ENCODE measurements around the gene YTHDF1.

DNA sequence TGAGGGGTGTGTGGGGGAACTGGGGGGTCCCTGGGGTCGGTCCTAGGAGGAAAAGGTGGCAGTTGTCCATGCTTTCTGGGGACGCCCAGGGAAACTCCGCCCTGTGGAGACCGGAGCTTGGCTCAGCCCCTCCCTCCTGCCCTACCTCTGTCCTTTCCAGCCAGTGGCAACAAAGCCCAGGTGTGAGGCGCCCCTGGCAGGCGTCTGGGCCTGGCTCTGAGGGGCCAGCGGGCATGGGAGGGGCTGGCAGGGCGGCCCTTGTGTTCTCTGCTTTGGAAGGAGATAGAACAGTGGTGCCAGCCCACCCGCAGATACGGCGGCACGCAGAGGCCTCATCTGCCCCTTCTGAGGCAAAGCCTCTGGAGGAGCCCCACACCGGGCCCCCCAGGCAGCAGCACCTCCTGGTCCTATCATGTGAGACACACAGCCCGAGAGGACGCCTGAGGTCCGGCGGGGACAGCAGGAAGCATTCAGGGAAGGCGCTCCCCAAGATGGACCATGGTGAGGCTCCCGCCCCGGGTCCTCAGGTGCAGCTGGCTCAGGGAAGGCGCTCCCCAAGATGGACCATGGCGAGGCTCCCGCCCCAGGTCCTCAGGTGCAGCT is 47.9 kb downstream of the YTHDF1 start:
- TF ChIP-seq EZH2 (IDR thresholded peaks at IDR 0.05; ENCODE audit: borderline replicate concordance), result no peak
- TF ChIP-seq, protein P1, sequence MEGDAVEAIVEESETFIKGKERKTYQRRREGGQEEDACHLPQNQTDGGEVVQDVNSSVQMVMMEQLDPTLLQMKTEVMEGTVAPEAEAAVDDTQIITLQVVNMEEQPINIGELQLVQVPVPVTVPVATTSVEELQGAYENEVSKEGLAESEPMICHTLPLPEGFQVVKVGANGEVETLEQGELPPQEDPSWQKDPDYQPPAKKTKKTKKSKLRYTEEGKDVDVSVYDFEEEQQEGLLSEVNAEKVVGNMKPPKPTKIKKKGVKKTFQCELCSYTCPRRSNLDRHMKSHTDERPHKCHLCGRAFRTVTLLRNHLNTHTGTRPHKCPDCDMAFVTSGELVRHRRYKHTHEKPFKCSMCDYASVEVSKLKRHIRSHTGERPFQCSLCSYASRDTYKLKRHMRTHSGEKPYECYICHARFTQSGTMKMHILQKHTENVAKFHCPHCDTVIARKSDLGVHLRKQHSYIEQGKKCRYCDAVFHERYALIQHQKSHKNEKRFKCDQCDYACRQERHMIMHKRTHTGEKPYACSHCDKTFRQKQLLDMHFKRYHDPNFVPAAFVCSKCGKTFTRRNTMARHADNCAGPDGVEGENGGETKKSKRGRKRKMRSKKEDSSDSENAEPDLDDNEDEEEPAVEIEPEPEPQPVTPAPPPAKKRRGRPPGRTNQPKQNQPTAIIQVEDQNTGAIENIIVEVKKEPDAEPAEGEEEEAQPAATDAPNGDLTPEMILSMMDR (IDR thresholded peaks at IDR 0.05; ENCODE audit: poor library complexity), result no peak
- TF ChIP-seq EZH2phosphoT487 (IDR thresholded peaks at IDR 0.05; ENCODE audit: low read depth, severe bottlenecking, unreplicated experiment), result no peak

Data from hepatocyte (in vitro differentiated cells).